ENCODE results near the gene ST3GAL5.

ST3GAL5 gene

DNA sequence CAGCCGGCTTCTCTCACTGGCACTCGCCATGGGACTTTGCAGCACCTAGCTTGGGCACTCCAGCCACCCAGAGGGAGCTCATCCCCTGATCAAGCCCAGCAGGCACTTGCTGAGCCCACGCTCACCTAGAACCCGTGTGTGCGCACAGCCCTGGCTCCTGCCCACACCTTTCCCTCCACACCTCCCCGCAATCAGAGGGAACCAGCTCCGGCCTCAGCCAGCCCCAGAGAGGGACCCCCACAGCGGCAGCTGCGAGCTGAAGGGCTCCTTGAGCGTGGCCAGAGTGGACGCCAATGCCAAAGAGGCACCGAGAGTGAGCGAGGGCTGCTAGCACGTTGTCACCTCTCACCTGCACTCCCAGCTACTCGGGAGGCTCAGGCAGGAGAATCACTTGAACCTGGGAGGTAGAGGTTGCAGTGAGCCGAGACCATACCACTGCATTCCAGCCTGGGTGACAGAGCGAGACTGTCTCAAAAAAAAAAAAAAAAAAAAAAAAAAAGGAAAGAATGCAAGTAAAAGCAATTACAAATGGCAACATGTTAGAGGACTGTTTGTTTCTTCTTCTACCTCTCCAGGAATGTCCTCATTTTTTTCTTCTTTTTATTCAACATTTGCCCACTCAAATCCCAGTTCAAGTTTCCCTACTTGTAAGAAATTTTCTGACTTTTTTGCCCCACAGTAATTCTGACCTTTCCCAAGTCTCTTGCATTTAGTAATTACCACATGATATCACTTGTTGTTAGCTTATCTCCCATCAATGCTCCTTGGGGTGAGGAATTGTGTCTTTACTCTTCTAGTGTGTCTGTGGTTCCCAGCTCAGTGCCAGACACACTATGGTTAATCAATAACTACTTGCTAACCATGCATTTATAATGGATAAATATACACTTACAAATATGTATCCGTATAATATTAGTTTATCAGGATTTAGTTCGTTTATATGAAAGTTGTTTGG lies 40.6 kb upstream of the ST3GAL5 start:
- Histone ChIP-seq H3K27ac (ENCODE audit: low read length) (no peak overlapping the region), H3K4me1 (ENCODE audit: control insufficient read depth in 1 of 2, insufficient read depth in 2 of 2, low read length in 2 of 2) (peaks cover 4 to 8% of the 10 kb centered on the region in 2 donors), H3K27me3 (ENCODE audit: low read depth, low read length) (no peaks in the 10 kb centered on the region), H3K4me3 (ENCODE audit: low read depth in 1 of 2, low read length in 2 of 2) (no peak overlapping the region), H3K9me3 (ENCODE audit: control insufficient read depth in 1 of 2, low read length in 2 of 2) (no peaks in the 10 kb centered on the region), H3K36me3 (ENCODE audit: control insufficient read depth in 1 of 2, insufficient read depth in 2 of 2, low read length in 2 of 2) (no peaks in the 10 kb centered on the region)

DNA sequence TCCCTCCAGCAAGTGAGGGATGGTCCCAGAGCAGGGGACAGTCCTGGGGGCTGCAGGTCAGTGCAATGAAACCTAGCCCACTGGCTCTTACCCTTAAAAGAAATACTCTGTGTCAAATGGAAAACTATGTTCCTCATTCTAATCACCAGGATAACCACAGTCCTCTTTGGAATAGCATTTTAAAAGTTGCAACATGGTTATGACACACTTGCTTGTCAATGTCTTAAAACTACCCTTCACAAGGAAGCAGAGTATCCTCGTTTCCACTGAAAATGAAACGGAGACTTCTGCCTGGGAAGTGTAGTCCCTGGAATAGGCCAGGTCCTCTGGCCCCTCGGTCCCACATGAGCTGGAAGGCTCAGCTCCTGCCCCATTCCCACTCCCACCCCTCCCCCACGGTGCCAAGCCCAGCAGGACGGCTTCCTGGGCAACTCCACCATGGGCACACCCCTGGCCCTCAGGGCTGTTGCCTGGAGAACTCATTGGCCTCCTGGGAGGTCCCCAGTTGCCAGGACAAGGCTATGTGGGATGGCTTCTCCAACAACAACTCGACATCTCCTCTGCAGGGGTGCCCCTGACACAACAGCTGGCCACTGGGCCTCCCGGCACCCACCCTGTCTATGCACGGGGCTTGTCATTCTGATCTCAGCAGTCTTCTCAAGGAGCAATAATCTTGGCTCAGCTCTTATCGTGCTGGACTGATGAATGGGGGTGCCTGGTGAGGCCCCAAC lies 38.3 kb upstream of the ST3GAL5 start:
- H3K27ac ChIP-seq (ENCODE audit: low read length), result no peak overlapping the region
- H3K4me1 ChIP-seq (ENCODE audit: control insufficient read depth in 1 of 2, insufficient read depth in 2 of 2, low read length in 2 of 2), result peaks cover 6 to 10% of the 10 kb centered on the region in 2 donors

DNA sequence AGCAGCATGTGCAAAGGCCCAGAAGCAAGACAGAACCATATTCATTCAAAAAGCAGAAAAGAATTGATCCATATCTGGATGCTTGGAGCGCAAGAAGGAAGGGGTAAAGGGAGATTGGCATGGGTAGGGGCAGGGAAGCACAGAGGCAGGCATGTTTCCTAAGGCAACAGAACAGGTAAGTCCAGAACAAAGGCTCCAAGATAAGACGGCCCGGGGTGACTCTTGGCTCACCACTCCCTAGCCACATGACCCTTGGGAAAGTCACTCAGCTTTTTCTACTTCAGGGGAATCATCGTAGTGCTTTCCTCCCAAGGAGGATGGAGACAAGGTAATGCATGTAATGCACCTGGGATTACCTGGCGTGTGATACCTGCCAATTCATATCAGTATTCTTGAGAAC lies 37.7 kb upstream of the ST3GAL5 start:
- H3K27me3 ChIP-seq (ENCODE audit: low read depth, low read length), result no peaks in the 10 kb centered on the region

More for the DNA sequence above, 38.3 kb upstream of the ST3GAL5 start:
- no peaks in the 10 kb centered on the region for H3K27me3 ChIP-seq (ENCODE audit: low read depth, low read length)
- no peaks in the 10 kb centered on the region for H3K36me3 ChIP-seq (ENCODE audit: control insufficient read depth in 1 of 2, insufficient read depth in 2 of 2, low read length in 2 of 2)
- no peaks in the 10 kb centered on the region for H3K9me3 ChIP-seq (ENCODE audit: control insufficient read depth in 1 of 2, low read length in 2 of 2)
- H3K4me3 ChIP-seq (ENCODE audit: low read depth in 1 of 2, low read length in 2 of 2), result no peak overlapping the region

DNA sequence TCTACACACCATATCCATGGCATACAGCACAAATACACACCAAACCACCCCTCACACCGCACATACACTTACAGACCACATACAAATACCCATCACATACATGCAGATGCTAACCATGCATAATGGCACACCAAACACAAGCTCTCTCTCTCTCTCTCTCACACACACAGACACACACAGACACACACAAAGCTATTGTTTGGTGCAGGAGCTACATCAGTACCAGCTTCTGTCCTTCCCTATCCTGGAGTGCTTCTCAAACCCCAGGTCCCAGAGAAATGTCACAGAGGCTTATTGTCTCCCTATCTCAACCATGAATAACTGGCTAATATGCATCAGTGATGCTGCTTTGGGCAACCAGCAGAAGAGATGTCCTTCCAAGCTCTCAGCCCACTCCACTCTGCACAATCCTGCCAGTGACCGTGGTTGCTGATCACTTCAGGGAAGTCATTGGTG lies 36.5 kb upstream of the ST3GAL5 start:
- H3K9me3 ChIP-seq (ENCODE audit: control insufficient read depth in 1 of 2, low read length in 2 of 2), result no peaks in the 10 kb centered on the region
- no peaks in the 10 kb centered on the region for H3K36me3 ChIP-seq (ENCODE audit: control insufficient read depth in 1 of 2, insufficient read depth in 2 of 2, low read length in 2 of 2)
- no peaks in the 10 kb centered on the region for H3K27me3 ChIP-seq (ENCODE audit: low read depth, low read length)
- peaks cover 6 to 23% of the 10 kb centered on the region in 2 donors for H3K4me1 ChIP-seq (ENCODE audit: control insufficient read depth in 1 of 2, insufficient read depth in 2 of 2, low read length in 2 of 2)
- no peak overlapping the region for H3K27ac ChIP-seq (ENCODE audit: low read length)
- H3K4me3 ChIP-seq (ENCODE audit: low read depth in 1 of 2, low read length in 2 of 2), result no peak overlapping the region

More for the DNA sequence above, 37.7 kb upstream of the ST3GAL5 start:
- Histone ChIP-seq H3K4me3 (ENCODE audit: low read depth in 1 of 2, low read length in 2 of 2) (no peak overlapping the region), H3K36me3 (ENCODE audit: control insufficient read depth in 1 of 2, insufficient read depth in 2 of 2, low read length in 2 of 2) (no peaks in the 10 kb centered on the region), H3K9me3 (ENCODE audit: control insufficient read depth in 1 of 2, low read length in 2 of 2) (no peaks in the 10 kb centered on the region), H3K4me1 (ENCODE audit: control insufficient read depth in 1 of 2, insufficient read depth in 2 of 2, low read length in 2 of 2) (peaks cover 6 to 15% of the 10 kb centered on the region in 2 donors), H3K27ac (ENCODE audit: low read length) (no peak overlapping the region)

DNA sequence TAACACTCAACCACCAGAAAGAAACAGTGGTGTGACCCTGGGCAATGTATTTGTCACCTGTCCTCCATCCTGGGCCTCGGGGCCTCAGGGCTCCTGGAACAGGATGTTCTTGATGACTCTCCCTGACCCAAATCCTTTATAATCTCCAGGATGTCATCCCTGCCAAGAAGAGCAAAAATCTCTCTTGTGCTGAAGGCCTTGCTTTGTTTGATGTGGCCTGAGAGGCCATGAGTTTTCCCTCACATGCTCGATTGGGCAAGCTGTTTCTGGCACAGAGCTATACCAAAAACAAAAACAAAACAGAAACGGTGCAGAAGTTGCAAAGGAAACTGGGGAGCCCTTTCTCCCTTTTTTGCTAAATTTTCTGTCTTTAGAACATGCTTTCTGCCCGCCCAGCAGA lies 35.7 kb upstream of the ST3GAL5 start:
- H3K27me3 ChIP-seq (ENCODE audit: low read depth, low read length), result no peaks in the 10 kb centered on the region
- H3K36me3 ChIP-seq (ENCODE audit: control insufficient read depth in 1 of 2, insufficient read depth in 2 of 2, low read length in 2 of 2), result no peaks in the 10 kb centered on the region
- H3K4me1 ChIP-seq (ENCODE audit: control insufficient read depth in 1 of 2, insufficient read depth in 2 of 2, low read length in 2 of 2), result peaks cover 6 to 23% of the 10 kb centered on the region in 2 donors
- H3K9me3 ChIP-seq (ENCODE audit: control insufficient read depth in 1 of 2, low read length in 2 of 2), result no peaks in the 10 kb centered on the region
- H3K4me3 ChIP-seq (ENCODE audit: low read depth in 1 of 2, low read length in 2 of 2), result no peak overlapping the region
- H3K27ac ChIP-seq (ENCODE audit: low read length), result no peak overlapping the region

DNA sequence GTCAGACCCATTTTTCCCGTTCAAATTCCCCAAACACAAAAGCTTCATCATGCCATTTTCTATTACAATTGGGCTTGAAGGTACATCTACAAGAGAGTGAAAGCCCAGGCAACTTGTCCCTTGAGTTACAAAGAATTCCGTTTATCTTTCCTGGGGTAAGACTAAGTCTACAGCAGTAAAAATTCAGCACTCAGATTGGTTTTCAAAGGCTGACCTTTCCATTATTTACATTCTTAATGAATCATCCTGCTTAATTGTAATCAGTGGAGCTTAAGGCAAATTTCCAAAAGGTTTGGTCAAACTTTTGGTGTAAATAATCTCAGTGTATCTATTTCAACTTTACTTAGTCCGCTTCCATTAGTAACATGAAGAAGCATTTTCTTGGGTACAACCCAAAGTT lies 33.4 kb upstream of the ST3GAL5 start:
- Histone ChIP-seq H3K27ac (ENCODE audit: low read length) (no peak overlapping the region), H3K4me1 (ENCODE audit: control insufficient read depth in 1 of 2, insufficient read depth in 2 of 2, low read length in 2 of 2) (peaks cover 6 to 23% of the 10 kb centered on the region in 2 donors), H3K4me3 (ENCODE audit: low read depth in 1 of 2, low read length in 2 of 2) (no peak overlapping the region), H3K27me3 (ENCODE audit: low read depth, low read length) (no peaks in the 10 kb centered on the region), H3K9me3 (ENCODE audit: control insufficient read depth in 1 of 2, low read length in 2 of 2) (no peaks in the 10 kb centered on the region), H3K36me3 (ENCODE audit: control insufficient read depth in 1 of 2, insufficient read depth in 2 of 2, low read length in 2 of 2) (no peaks in the 10 kb centered on the region)

DNA sequence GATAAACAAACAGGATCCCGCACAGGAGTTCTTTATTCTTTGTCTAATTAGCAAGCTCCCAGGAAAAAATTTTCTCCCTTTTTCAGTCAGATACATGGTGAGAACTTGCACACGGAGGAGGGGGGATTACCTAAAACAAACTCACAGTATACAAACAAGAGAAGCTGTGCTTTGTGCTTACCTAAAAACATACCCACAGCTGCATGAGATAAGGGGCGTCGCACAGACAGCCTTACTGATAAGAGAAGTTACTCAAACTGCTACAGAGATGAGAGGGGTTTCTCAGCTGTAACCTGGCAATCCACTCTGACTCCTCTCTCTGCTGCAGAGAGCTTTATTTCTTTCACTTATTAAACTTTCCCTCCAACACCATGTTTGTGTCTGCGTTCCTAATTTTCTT lies 32.9 kb upstream of the ST3GAL5 start:
- Histone ChIP-seq H3K27ac (ENCODE audit: low read length) (no peak overlapping the region), H3K4me3 (ENCODE audit: low read depth in 1 of 2, low read length in 2 of 2) (no peak overlapping the region), H3K4me1 (ENCODE audit: control insufficient read depth in 1 of 2, insufficient read depth in 2 of 2, low read length in 2 of 2) (peaks cover 6 to 23% of the 10 kb centered on the region in 2 donors), H3K9me3 (ENCODE audit: control insufficient read depth in 1 of 2, low read length in 2 of 2) (no peaks in the 10 kb centered on the region), H3K27me3 (ENCODE audit: low read depth, low read length) (no peaks in the 10 kb centered on the region), H3K36me3 (ENCODE audit: control insufficient read depth in 1 of 2, insufficient read depth in 2 of 2, low read length in 2 of 2) (no peaks in the 10 kb centered on the region)

DNA sequence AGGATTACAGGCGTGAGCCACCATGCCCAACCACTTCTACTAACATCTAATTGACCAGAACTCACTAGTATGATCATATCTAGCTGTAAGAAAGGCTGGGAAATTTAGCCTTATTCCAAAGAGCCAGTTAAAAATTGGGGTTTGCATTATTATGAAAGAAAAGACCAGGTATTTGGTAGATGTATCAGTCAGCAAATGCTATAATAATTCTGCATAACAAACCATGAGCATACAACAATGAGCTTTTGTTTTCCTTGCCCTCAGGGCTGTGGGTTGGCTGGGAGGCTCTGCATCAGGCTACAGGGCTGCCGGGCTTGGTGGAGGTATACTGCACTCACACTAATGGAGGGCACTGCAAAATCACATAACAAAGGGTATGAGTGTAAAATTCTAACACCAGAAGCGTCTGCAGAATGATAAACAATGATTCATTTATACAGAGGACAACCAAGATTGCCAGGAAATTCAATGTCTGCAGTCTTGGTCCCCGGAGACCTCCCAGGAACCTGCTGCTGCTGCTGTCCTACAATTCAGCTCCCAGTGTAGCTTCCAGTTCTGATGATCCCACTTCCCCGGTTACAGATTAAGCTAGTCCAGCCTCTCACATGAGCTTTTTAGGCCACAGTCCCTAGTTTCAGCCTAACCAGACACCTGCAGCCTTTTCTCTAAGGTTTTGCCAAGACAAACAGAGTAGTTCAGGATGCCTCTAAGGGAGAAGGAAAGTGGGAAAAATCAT lies 32.2 kb upstream of the ST3GAL5 start:
- Histone ChIP-seq H3K27me3 (ENCODE audit: low read depth, low read length) (no peaks in the 10 kb centered on the region), H3K4me1 (ENCODE audit: control insufficient read depth in 1 of 2, insufficient read depth in 2 of 2, low read length in 2 of 2) (peaks cover 6 to 23% of the 10 kb centered on the region in 2 donors), H3K9me3 (ENCODE audit: control insufficient read depth in 1 of 2, low read length in 2 of 2) (no peaks in the 10 kb centered on the region), H3K27ac (ENCODE audit: low read length) (no peak overlapping the region), H3K36me3 (ENCODE audit: control insufficient read depth in 1 of 2, insufficient read depth in 2 of 2, low read length in 2 of 2) (no peaks in the 10 kb centered on the region), H3K4me3 (ENCODE audit: low read depth in 1 of 2, low read length in 2 of 2) (no peak overlapping the region)

DNA sequence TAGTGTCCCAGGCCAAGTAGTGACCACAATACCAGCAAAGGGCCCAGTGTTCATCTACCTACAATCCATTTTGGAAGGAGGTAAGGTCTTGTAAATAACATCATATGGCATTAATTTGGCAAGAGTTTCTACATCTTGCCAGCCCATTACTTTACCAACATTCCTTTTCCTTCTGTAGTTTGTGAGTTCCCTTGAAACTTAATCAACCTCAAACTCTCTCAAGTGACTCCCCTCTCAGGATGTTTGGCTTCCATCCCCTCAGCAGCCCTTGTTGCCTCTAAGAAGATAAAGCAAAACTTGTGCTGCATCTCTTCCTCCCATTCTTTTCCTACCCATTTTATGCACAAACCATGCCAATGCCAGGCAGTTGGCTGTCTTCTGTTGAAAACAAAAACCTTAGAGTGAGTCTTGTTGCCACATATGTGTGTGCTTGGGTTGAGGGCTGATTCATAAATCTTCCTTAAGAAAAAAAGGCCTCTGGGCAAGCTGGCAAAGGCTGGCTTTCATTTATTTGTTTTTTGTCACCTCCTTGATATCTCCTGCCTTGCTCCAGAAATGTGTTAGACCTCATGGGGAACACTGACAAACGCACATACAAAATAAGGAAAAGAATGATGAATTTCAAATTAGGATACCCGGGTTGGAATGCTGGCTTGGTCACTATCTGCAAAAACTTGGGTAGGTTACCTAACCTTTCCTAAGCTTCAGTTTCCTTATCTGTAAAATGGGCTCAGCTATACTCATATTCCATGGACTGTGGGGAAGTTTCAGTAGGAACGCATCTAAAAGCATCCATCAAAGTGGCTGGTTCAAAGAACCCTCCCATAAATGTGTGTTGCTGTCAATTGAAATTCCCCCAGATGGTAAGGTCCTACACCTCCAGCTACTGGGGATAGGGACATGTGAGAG lies 29.4 kb upstream of the ST3GAL5 start:
- Histone ChIP-seq H3K4me3 (ENCODE audit: low read depth in 1 of 2, low read length in 2 of 2) (no peak overlapping the region), H3K36me3 (ENCODE audit: control insufficient read depth in 1 of 2, insufficient read depth in 2 of 2, low read length in 2 of 2) (no peaks in the 10 kb centered on the region), H3K27me3 (ENCODE audit: low read depth, low read length) (no peaks in the 10 kb centered on the region), H3K9me3 (ENCODE audit: control insufficient read depth in 1 of 2, low read length in 2 of 2) (no peaks in the 10 kb centered on the region), H3K27ac (ENCODE audit: low read length) (no peak overlapping the region), H3K4me1 (ENCODE audit: control insufficient read depth in 1 of 2, insufficient read depth in 2 of 2, low read length in 2 of 2) (peaks cover 0 to 20% of the 10 kb centered on the region in 2 donors)

DNA sequence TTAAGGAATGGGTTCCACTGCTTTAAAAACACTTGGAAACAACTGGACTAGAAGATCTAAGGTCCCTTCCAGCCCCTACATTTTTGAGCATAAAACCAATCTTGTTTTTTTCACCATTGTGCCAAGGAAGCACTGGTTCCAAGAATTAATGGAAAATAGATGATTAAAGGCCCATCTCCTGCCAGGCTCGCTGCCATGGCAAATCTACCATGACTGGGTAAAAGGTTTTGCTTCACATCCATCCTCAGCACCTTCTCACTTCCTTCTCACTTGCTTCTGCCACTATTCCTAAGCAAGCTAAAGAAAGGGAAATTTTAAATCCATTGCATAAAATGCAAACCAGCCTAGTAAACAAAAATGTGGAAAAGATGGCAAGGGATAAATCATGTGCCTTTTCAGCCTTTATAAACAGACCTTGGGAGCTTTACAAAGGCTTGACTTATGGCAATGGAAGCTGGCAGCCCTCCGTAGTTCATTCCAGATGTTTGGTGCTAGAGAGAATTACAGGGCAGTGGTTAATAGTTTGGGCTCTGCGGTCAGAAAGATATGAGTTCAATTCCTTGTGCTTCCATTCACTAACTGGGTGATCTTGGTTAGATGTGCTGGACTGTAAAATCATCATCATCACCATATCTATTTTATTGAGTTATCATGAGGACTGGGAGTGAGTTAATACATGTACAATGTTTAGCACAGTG lies 27.0 kb upstream of the ST3GAL5 start:
- H3K27ac ChIP-seq (ENCODE audit: low read length), result no peak overlapping the region

More for the DNA sequence above, 27.0 kb upstream of the ST3GAL5 start:
- H3K36me3 ChIP-seq (ENCODE audit: control insufficient read depth in 1 of 2, insufficient read depth in 2 of 2, low read length in 2 of 2), result no peaks in the 10 kb centered on the region
- no peaks in the 10 kb centered on the region for H3K27me3 ChIP-seq (ENCODE audit: low read depth, low read length)
- H3K4me3 ChIP-seq (ENCODE audit: low read depth in 1 of 2, low read length in 2 of 2), result no peak overlapping the region
- no peaks in the 10 kb centered on the region for H3K9me3 ChIP-seq (ENCODE audit: control insufficient read depth in 1 of 2, low read length in 2 of 2)
- H3K4me1 ChIP-seq (ENCODE audit: control insufficient read depth in 1 of 2, insufficient read depth in 2 of 2, low read length in 2 of 2), result peaks cover 0 to 10% of the 10 kb centered on the region in 2 donors
